ENCODE results near the gene PTPRN2. TPM values are rescaled to one million over a fixed set of nuclear protein-coding genes. Genes with fewer than 3 reads are reported as not detected.

PTPRN2 gene
- total RNA-seq, 1 donor from 2014 or later = 32.2 TPM

DNA sequence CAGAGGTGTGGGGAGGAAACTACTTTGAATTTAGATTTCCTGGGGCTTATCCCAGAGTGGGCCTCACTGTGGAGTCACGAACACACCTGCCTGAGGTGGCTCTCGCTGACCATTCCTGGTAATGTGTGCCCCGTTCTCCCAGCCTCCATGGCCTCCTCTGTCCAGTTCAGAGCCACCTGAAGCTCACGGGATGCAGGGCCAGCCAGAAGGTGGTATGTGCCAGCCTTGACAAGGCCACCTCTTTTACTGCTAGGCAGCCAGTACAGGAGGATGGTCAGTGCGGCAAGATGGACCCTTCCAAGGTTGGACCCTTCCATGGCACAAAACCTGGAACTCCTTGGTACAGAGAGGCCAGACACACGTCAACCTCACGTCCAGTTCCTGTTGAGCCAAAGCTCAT is 1040.5 kb downstream of the PTPRN2 start:
- H3K4me1 Mint-ChIP-seq = peaks cover 12% of the 10 kb centered on the region
- DNase-seq (ENCODE audit: low read depth, low spot score) = no peak
- no peak overlapping the region for H3K4me3 Mint-ChIP-seq
- H3K27me3 Mint-ChIP-seq (ENCODE audit: low read depth) = no peaks in the 10 kb centered on the region
- no peak overlapping the region for H3K27ac Mint-ChIP-seq (ENCODE audit: unreplicated experiment)
- no peaks in the 10 kb centered on the region for H3K9me3 Mint-ChIP-seq
- H3K36me3 Mint-ChIP-seq (ENCODE audit: low read depth) = peaks cover 27% of the 10 kb centered on the region
- TF ChIP-seq, protein P1, sequence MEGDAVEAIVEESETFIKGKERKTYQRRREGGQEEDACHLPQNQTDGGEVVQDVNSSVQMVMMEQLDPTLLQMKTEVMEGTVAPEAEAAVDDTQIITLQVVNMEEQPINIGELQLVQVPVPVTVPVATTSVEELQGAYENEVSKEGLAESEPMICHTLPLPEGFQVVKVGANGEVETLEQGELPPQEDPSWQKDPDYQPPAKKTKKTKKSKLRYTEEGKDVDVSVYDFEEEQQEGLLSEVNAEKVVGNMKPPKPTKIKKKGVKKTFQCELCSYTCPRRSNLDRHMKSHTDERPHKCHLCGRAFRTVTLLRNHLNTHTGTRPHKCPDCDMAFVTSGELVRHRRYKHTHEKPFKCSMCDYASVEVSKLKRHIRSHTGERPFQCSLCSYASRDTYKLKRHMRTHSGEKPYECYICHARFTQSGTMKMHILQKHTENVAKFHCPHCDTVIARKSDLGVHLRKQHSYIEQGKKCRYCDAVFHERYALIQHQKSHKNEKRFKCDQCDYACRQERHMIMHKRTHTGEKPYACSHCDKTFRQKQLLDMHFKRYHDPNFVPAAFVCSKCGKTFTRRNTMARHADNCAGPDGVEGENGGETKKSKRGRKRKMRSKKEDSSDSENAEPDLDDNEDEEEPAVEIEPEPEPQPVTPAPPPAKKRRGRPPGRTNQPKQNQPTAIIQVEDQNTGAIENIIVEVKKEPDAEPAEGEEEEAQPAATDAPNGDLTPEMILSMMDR (conservative IDR thresholded peaks at IDR 0.05) = no peak

DNA sequence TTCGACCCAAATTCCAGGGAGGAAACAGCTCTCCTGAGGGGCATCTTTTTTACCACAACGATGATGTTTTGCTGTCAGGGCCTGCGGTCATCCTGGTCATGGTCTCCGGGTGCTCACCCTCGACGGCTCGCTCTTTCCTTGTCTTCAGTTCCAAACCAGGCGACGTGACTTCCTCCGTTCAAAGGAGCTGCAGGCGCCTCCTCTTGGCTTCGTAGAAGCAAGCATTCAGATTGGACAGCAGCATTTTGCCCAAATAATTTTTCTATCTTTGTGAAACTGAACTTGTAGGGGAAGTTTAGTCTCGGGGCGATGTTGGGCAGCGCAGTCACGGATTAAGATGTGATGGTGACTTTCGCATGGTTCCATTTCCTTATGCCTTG is 1042.0 kb downstream of the PTPRN2 start:
- Mint-ChIP-seq H3K27ac (ENCODE audit: unreplicated experiment) (no peak overlapping the region), H3K27me3 (ENCODE audit: low read depth) (no peaks in the 10 kb centered on the region)

DNA sequence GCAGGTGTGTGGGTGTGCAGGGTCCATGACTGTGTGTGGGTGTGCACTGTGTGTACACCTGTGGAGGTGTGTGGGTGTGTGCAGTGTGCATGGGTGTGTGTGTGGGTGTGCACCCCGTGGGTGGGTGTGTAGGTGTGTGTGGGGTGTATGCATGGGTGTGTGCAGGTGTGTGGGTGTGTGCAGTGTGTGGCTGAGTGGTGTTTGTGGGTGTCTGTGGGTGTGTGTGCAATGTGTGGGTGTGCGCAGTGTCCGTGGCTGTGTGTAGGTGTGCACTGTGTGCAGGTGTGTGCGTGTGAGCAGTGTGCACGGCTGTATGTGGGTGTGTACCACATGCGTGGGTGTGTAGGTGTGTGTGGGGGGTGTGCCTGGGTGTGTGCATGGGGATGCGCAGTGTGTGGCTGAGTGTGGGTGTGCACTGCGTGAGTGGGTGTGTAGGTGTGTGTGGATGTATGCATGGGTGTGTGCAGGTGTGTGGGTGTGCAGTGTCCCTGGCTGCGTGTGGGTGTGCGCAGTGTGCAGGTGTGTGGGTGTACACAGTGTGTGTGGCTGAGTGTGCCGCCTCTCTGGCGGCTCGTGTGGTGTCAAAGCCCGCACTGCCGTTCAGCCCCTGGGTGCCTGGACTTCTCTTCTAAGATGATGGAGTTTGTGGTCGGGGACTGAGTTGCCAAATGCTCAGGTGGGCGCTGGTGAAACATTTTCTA is 1042.5 kb downstream of the PTPRN2 start:
- Mint-ChIP-seq H3K36me3 (ENCODE audit: low read depth) (peaks cover 32% of the 10 kb centered on the region), H3K27ac (ENCODE audit: unreplicated experiment) (peak overlapping the region; percentile 92), H3K9me3 (no peaks in the 10 kb centered on the region), H3K4me1 (peaks cover 19% of the 10 kb centered on the region), H3K4me3 (peak overlapping the region; percentile 49), H3K27me3 (ENCODE audit: low read depth) (no peaks in the 10 kb centered on the region)
- TF ChIP-seq, protein P1 (conservative IDR thresholded peaks at IDR 0.05) = no peak
- DNase-seq (ENCODE audit: low read depth, low spot score) = no peak

More for the DNA sequence above, 1042.0 kb downstream of the PTPRN2 start:
- Mint-ChIP-seq H3K9me3 (no peaks in the 10 kb centered on the region), H3K4me1 (peaks cover 19% of the 10 kb centered on the region), H3K4me3 (peak overlapping the region; percentile 49), H3K36me3 (ENCODE audit: low read depth) (peaks cover 32% of the 10 kb centered on the region)
- TF ChIP-seq, protein P1 (conservative IDR thresholded peaks at IDR 0.05) = no peak
- no peak for DNase-seq (ENCODE audit: low read depth, low spot score)

DNA sequence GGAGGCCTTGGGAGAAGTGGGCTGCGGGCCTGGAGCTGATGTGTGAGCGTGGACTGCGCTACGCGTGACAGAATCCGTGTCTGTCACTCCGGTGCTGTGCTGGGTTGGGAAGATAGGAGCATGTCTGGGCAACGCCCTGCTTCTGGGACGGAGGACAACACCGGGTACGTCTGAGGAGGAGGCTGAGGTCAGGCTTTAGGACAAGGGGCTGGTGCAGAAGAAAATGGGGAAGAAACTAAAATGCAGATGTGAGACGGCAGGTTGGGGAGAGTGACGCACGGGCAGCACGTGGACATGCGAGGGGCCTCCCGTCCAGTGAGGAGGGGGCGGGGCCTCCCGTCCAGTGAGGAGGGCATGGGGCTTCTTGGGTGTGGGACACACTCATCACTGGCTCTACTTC is 1043.4 kb downstream of the PTPRN2 start:
- H3K36me3 Mint-ChIP-seq (ENCODE audit: low read depth) = peaks cover 32% of the 10 kb centered on the region
- H3K9me3 Mint-ChIP-seq = no peaks in the 10 kb centered on the region
- peaks cover 19% of the 10 kb centered on the region for H3K4me1 Mint-ChIP-seq
- no peak for DNase-seq (ENCODE audit: low read depth, low spot score)
- H3K4me3 Mint-ChIP-seq = peak overlapping the region; percentile 14
- no peak overlapping the region for H3K27ac Mint-ChIP-seq (ENCODE audit: unreplicated experiment)
- TF ChIP-seq, protein P1 (conservative IDR thresholded peaks at IDR 0.05) = no peak
- H3K27me3 Mint-ChIP-seq (ENCODE audit: low read depth) = no peaks in the 10 kb centered on the region

DNA sequence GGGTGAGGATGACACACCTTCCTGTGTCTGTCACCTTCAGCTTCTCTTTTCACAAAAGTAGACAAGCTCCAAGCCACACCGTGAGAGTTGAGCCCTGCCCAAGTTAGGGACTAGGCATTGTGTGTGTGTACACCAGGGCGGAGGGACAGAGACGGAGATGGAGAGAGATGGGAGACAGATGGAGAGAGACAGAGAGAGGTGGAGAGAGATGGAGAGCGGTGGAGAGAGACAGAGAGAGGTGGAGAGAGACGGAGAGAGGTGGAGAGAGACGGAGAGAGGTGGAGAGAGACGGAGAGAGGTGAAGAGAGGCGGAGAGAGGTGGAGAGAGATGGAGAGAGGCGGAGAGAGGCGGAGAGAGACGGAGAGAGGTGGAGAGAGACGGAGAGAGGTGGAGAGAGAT is 1043.8 kb downstream of the PTPRN2 start:
- no peaks in the 10 kb centered on the region for H3K27me3 Mint-ChIP-seq (ENCODE audit: low read depth)
- H3K4me3 Mint-ChIP-seq = peak overlapping the region; percentile 14
- H3K27ac Mint-ChIP-seq (ENCODE audit: unreplicated experiment) = no peak overlapping the region
- H3K36me3 Mint-ChIP-seq (ENCODE audit: low read depth) = peaks cover 32% of the 10 kb centered on the region
- no peak for DNase-seq (ENCODE audit: low read depth, low spot score)
- TF ChIP-seq, protein P1 (conservative IDR thresholded peaks at IDR 0.05) = no peak
- H3K4me1 Mint-ChIP-seq = peaks cover 19% of the 10 kb centered on the region
- no peaks in the 10 kb centered on the region for H3K9me3 Mint-ChIP-seq
